GM23338 (cell line): Measurements from ENCODE around the gene VSIG10. TPM values are rescaled to one million over a fixed set of nuclear protein-coding genes. Genes with fewer than 3 reads are reported as not detected.

Experiments
- ATAC-seq: fragments of 200-7000 bp; cut with Tn5 transposase; 3 replicates; pipeline ENCODE4 v1.9.1; 2020
- DNase-seq: peaks from one replicate; pipeline ENCODE4 v3.0.0-alpha.2; 2015; ENCODE audit warnings: low spot score
- H2AFZ ChIP-seq: fragments of 200-600 bp; sonication (generic); 2 replicates; pipeline ENCODE4 v1.8.0; 2016; ENCODE audit warnings: antibody characterized with exemption, mild to moderate bottlenecking, moderate library complexity
- H3F3A ChIP-seq: fragments of 200-600 bp; sonication (generic); replicated peaks from 2 replicates; pipeline ENCODE4 v1.8.0; 2017; ENCODE audit warnings: antibody characterized with exemption, mixed run types, low read depth
- H3K27ac ChIP-seq: fragments of 200-600 bp; sonication (generic); 2 replicates; pipeline ENCODE4 v1.6.1; 2016; ENCODE audit warnings: low read depth
- H3K27me3 ChIP-seq: fragments of 200-600 bp; sonication (generic); 2 replicates; pipeline ENCODE4 v1.8.0; 2016; ENCODE audit warnings: mild to moderate bottlenecking, mixed run types, moderate library complexity; ENCODE audit not compliant: insufficient read depth
- H3K36me3 ChIP-seq: fragments of 200-600 bp; sonication (generic); 2 replicates; pipeline ENCODE4 v1.8.0; 2016; ENCODE audit warnings: mild to moderate bottlenecking; ENCODE audit not compliant: insufficient read depth
- H3K4me1 ChIP-seq: fragments of 200-600 bp; sonication (generic); 2 replicates; pipeline ENCODE4 v1.8.0; 2016; ENCODE audit warnings: mild to moderate bottlenecking, moderate library complexity; ENCODE audit not compliant: insufficient read depth
- H3K4me2 ChIP-seq: fragments of 200-600 bp; sonication (generic); 2 replicates; pipeline ENCODE4 v1.7.1; 2017; ENCODE audit warnings: mixed run types
- H3K4me3 ChIP-seq: fragments of 200-600 bp; sonication (generic); 2 replicates; pipeline ENCODE4 v1.6.1; 2016; ENCODE audit warnings: mixed run types
- H3K79me2 ChIP-seq: fragments of 200-600 bp; sonication (generic); replicated peaks from 2 replicates; pipeline ENCODE4 v1.8.0; 2017; ENCODE audit warnings: mild to moderate bottlenecking; ENCODE audit not compliant: insufficient read depth
- H3K9me2 ChIP-seq: fragments of 200-600 bp; sonication (generic); 2 replicates; pipeline ENCODE4 v1.8.0; 2017; ENCODE audit not compliant: insufficient read depth
- H4K20me1 ChIP-seq: fragments of 200-600 bp; sonication (generic); replicated peaks from 2 replicates; pipeline ENCODE4 v1.8.0; 2017; ENCODE audit warnings: mild to moderate bottlenecking; ENCODE audit not compliant: insufficient read depth
- H3K27ac Mint-ChIP-seq: 2 replicates; pipeline ENCODE4 v1.8.0; 2020; ENCODE audit warnings: inconsistent platforms, mild to moderate bottlenecking, moderate library complexity, mixed read lengths
- H3K27me3 Mint-ChIP-seq: 3 replicates; pipeline ENCODE4 v1.8.0; 2022; ENCODE audit warnings: low read depth, mild to moderate bottlenecking, moderate library complexity, mixed read lengths, inconsistent platforms; ENCODE audit not compliant: insufficient read depth, poor library complexity
- H3K36me3 Mint-ChIP-seq: 3 replicates; pipeline ENCODE4 v1.8.0; 2021; ENCODE audit warnings: low read depth, mild to moderate bottlenecking, inconsistent platforms, moderate library complexity, mixed read lengths
- H3K4me1 Mint-ChIP-seq: 3 replicates; pipeline ENCODE4 v1.8.0; 2020; ENCODE audit warnings: mild to moderate bottlenecking, inconsistent platforms, mixed read lengths
- H3K4me3 Mint-ChIP-seq: 3 replicates; pipeline ENCODE4 v1.8.0; 2021; ENCODE audit warnings: moderate library complexity, mild to moderate bottlenecking, inconsistent platforms, mixed read lengths
- H3K9me3 Mint-ChIP-seq: 3 replicates; pipeline ENCODE4 v1.8.0; 2020; ENCODE audit warnings: moderate library complexity, mild to moderate bottlenecking, inconsistent platforms, mixed read lengths
- CREB1 ChIP-seq: fragments of 250-450 bp; sonication (Bioruptor Pico); IDR thresholded peaks from 2 replicates; pipeline ENCODE4 v1.5.0; 2020; ENCODE audit warnings: low read depth, mild to moderate bottlenecking, moderate library complexity
- EZH2 ChIP-seq: fragments of 200-600 bp; sonication (generic); IDR thresholded peaks from one replicate; pipeline ENCODE4 v1.8.0; 2017; ENCODE audit warnings: antibody characterized with exemption, mild to moderate bottlenecking, low read depth; ENCODE audit not compliant: unreplicated experiment
- EZH2phosphoT487 ChIP-seq: fragments of 200-600 bp; sonication (generic); IDR thresholded peaks from one replicate; pipeline ENCODE4 v1.8.1; 2018; ENCODE audit warnings: antibody characterized with exemption; ENCODE audit not compliant: unreplicated experiment
- JUNB ChIP-seq: IDR thresholded peaks from one replicate; pipeline ENCODE4 v1.6.1; 2016; ENCODE audit warnings: antibody characterized with exemption; ENCODE audit not compliant: unreplicated experiment
- POLR2AphosphoS5 ChIP-seq: IDR thresholded peaks from 2 replicates; pipeline ENCODE4 v1.6.1; 2016; ENCODE audit warnings: antibody characterized with exemption, low read depth
- STAT1 ChIP-seq: IDR thresholded peaks from one replicate; pipeline ENCODE4 v1.6.1; 2016; ENCODE audit warnings: antibody characterized with exemption; ENCODE audit not compliant: unreplicated experiment
- ZNF114 ChIP-seq: fragments of 250-450 bp; sonication (Bioruptor Pico); IDR thresholded peaks from 2 replicates; pipeline ENCODE4 v1.5.0; 2020; ENCODE audit warnings: mild to moderate bottlenecking, moderate library complexity
- ZNF331 ChIP-seq: fragments of 250-450 bp; sonication (Bioruptor Pico); IDR thresholded peaks from 2 replicates; pipeline ENCODE4 v1.5.0; 2020; ENCODE audit warnings: low read depth, mild to moderate bottlenecking, moderate library complexity
- polyA plus RNA-seq: library from polyadenylated mRNA; unstranded; fragments of >200 nt; fragmentation: Nextera tagmentation; extraction: Ambion mirVana; gene quantifications from 2 replicates; pipeline ENCODE4 v1.2.1, GENCODE V29; 2016
- total RNA-seq: library from RNA; depleted of rRNA; stranded (reverse); fragments of >200 nt; shearing (Covaris generic); gene quantifications from 2 replicates; pipeline ENCODE4 v1.2.3, GENCODE V29; 2014
- TF ChIP-seq, protein P1 (sequence below): fragments of 250-450 bp; sonication (Bioruptor Pico); IDR thresholded peaks from 2 replicates; pipeline ENCODE4 v1.5.0; 2020; ENCODE audit warnings: mild to moderate bottlenecking, moderate library complexity
- TF ChIP-seq, protein P2 (sequence below): IDR thresholded peaks from 2 replicates; pipeline ENCODE4 v1.6.1; 2016; ENCODE audit warnings: antibody characterized with exemption
- TF ChIP-seq, protein P3 (sequence below): IDR thresholded peaks from one replicate; pipeline ENCODE4 v1.6.1; 2018; ENCODE audit warnings: antibody characterized with exemption; ENCODE audit not compliant: unreplicated experiment

The VSIG10 gene
- total and polyA plus RNA-seq, 2 experiments from 2014 or later, result 52.1 to 98.5 TPM

- TF ChIP-seq, protein P1, sequence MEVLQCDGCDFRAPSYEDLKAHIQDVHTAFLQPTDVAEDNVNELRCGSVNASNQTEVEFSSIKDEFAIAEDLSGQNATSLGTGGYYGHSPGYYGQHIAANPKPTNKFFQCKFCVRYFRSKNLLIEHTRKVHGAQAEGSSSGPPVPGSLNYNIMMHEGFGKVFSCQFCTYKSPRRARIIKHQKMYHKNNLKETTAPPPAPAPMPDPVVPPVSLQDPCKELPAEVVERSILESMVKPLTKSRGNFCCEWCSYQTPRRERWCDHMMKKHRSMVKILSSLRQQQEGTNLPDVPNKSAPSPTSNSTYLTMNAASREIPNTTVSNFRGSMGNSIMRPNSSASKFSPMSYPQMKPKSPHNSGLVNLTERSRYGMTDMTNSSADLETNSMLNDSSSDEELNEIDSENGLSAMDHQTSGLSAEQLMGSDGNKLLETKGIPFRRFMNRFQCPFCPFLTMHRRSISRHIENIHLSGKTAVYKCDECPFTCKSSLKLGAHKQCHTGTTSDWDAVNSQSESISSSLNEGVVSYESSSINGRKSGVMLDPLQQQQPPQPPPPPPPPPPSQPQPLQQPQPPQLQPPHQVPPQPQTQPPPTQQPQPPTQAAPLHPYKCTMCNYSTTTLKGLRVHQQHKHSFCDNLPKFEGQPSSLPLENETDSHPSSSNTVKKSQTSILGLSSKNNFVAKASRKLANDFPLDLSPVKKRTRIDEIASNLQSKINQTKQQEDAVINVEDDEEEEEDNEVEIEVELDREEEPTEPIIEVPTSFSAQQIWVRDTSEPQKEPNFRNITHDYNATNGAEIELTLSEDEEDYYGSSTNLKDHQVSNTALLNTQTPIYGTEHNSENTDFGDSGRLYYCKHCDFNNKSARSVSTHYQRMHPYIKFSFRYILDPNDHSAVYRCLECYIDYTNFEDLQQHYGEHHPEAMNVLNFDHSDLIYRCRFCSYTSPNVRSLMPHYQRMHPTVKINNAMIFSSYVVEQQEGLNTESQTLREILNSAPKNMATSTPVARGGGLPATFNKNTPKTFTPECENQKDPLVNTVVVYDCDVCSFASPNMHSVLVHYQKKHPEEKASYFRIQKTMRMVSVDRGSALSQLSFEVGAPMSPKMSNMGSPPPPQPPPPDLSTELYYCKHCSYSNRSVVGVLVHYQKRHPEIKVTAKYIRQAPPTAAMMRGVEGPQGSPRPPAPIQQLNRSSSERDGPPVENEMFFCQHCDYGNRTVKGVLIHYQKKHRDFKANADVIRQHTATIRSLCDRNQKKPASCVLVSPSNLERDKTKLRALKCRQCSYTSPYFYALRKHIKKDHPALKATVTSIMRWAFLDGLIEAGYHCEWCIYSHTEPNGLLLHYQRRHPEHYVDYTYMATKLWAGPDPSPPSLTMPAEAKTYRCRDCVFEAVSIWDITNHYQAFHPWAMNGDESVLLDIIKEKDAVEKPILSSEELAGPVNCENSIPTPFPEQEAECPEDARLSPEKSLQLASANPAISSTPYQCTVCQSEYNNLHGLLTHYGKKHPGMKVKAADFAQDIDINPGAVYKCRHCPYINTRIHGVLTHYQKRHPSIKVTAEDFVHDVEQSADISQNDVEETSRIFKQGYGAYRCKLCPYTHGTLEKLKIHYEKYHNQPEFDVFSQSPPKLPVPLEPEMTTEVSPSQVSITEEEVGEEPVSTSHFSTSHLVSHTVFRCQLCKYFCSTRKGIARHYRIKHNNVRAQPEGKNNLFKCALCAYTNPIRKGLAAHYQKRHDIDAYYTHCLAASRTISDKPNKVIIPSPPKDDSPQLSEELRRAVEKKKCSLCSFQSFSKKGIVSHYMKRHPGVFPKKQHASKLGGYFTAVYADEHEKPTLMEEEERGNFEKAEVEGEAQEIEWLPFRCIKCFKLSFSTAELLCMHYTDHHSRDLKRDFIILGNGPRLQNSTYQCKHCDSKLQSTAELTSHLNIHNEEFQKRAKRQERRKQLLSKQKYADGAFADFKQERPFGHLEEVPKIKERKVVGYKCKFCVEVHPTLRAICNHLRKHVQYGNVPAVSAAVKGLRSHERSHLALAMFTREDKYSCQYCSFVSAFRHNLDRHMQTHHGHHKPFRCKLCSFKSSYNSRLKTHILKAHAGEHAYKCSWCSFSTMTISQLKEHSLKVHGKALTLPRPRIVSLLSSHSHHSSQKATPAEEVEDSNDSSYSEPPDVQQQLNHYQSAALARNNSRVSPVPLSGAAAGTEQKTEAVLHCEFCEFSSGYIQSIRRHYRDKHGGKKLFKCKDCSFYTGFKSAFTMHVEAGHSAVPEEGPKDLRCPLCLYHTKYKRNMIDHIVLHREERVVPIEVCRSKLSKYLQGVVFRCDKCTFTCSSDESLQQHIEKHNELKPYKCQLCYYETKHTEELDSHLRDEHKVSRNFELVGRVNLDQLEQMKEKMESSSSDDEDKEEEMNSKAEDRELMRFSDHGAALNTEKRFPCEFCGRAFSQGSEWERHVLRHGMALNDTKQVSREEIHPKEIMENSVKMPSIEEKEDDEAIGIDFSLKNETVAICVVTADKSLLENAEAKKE (CRISPR knock-in tag), result no peak
- no peak for TF ChIP-seq ZNF114 (CRISPR knock-in tag)
- TF ChIP-seq, protein P2, sequence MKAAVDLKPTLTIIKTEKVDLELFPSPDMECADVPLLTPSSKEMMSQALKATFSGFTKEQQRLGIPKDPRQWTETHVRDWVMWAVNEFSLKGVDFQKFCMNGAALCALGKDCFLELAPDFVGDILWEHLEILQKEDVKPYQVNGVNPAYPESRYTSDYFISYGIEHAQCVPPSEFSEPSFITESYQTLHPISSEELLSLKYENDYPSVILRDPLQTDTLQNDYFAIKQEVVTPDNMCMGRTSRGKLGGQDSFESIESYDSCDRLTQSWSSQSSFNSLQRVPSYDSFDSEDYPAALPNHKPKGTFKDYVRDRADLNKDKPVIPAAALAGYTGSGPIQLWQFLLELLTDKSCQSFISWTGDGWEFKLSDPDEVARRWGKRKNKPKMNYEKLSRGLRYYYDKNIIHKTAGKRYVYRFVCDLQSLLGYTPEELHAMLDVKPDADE, result no peak
Observed at GRCh38 chr12:118042091-118042490, 61.7 kb downstream of the VSIG10 start (continued).

GRCh38 chr12:118038137-118038536 lies 65.7 kb downstream of the VSIG10 start:
- H3K27ac Mint-ChIP-seq, result peak overlapping the region; percentile 78
- DNase-seq, result no peak
- Histone ChIP-seq H3K27ac (peak overlapping the region; percentile 60; the same call in 1 of the 2 replicates), H3K27me3 (no peaks in the 10 kb centered on the region), H3K4me3 (no peak overlapping the region), H3F3A (peaks cover 23% of the 10 kb centered on the region), H3K79me2 (no peaks in the 10 kb centered on the region), H3K9me2 (no peaks in the 10 kb centered on the region), H2AFZ (no peak overlapping the region), H3K4me1 (no peaks in the 10 kb centered on the region), H3K36me3 (peaks cover 47% of the 10 kb centered on the region), H3K4me2 (no peak overlapping the region), H4K20me1 (peaks cover 3% of the 10 kb centered on the region; the same call in 1 of the 2 replicates)
- H3K36me3 Mint-ChIP-seq, result peaks cover 88% of the 10 kb centered on the region
- H3K27me3 Mint-ChIP-seq, result peaks cover 6% of the 10 kb centered on the region
- ATAC-seq, result peak; percentile 31; the same call in 2 of the 3 replicates
- no peaks in the 10 kb centered on the region for H3K9me3 Mint-ChIP-seq
- H3K4me3 Mint-ChIP-seq, result no peak overlapping the region
- H3K4me1 Mint-ChIP-seq, result peaks cover 11% of the 10 kb centered on the region; the same call in 2 of the 3 replicates
- TF ChIP-seq CREB1 (CRISPR knock-in tag), result no peak
- TF ChIP-seq ZNF331 (CRISPR knock-in tag), result no peak
- TF ChIP-seq EZH2phosphoT487, result no peak
- no peak for TF ChIP-seq STAT1
- TF ChIP-seq ZNF114 (CRISPR knock-in tag), result no peak
- TF ChIP-seq EZH2, result no peak
- no peak for TF ChIP-seq POLR2AphosphoS5
- TF ChIP-seq, protein P3, sequence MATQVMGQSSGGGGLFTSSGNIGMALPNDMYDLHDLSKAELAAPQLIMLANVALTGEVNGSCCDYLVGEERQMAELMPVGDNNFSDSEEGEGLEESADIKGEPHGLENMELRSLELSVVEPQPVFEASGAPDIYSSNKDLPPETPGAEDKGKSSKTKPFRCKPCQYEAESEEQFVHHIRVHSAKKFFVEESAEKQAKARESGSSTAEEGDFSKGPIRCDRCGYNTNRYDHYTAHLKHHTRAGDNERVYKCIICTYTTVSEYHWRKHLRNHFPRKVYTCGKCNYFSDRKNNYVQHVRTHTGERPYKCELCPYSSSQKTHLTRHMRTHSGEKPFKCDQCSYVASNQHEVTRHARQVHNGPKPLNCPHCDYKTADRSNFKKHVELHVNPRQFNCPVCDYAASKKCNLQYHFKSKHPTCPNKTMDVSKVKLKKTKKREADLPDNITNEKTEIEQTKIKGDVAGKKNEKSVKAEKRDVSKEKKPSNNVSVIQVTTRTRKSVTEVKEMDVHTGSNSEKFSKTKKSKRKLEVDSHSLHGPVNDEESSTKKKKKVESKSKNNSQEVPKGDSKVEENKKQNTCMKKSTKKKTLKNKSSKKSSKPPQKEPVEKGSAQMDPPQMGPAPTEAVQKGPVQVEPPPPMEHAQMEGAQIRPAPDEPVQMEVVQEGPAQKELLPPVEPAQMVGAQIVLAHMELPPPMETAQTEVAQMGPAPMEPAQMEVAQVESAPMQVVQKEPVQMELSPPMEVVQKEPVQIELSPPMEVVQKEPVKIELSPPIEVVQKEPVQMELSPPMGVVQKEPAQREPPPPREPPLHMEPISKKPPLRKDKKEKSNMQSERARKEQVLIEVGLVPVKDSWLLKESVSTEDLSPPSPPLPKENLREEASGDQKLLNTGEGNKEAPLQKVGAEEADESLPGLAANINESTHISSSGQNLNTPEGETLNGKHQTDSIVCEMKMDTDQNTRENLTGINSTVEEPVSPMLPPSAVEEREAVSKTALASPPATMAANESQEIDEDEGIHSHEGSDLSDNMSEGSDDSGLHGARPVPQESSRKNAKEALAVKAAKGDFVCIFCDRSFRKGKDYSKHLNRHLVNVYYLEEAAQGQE, result no peak
- no peak for TF ChIP-seq JUNB
